LNCaP clone FGC (cell line): ENCODE results near the gene FCSK.
"Not testable (repeated sequence)": the region's sequence is repeated elsewhere in the genome, so short reads cannot be mapped to it uniquely, and the experiment has no call there.

ENCODE experiments used
- DNase-seq: peaks from one replicate; pipeline ENCODE4 v3.0.0-alpha.2; 2011; ENCODE audit warnings: low read depth
- H3K4me3 ChIP-seq: 2 replicates; pipeline ENCODE4 v1.5.1; 2011; ENCODE audit warnings: mild to moderate bottlenecking, low read depth, low read length, control low read depth
- TF ChIP-seq, protein P1 (sequence below): IDR thresholded peaks from 2 replicates; pipeline ENCODE4 v1.5.1; 2012; ENCODE audit warnings: mild to moderate bottlenecking; ENCODE audit not compliant: control insufficient read depth, insufficient read depth; ENCODE audit errors: extremely low read depth

Gene FCSK

GRCh38 chr16:70440009-70440692 is 14.2 kb upstream of the FCSK start:
- H3K4me3 ChIP-seq: no peak overlapping the region
- no peak for DNase-seq
- TF ChIP-seq, protein P1, sequence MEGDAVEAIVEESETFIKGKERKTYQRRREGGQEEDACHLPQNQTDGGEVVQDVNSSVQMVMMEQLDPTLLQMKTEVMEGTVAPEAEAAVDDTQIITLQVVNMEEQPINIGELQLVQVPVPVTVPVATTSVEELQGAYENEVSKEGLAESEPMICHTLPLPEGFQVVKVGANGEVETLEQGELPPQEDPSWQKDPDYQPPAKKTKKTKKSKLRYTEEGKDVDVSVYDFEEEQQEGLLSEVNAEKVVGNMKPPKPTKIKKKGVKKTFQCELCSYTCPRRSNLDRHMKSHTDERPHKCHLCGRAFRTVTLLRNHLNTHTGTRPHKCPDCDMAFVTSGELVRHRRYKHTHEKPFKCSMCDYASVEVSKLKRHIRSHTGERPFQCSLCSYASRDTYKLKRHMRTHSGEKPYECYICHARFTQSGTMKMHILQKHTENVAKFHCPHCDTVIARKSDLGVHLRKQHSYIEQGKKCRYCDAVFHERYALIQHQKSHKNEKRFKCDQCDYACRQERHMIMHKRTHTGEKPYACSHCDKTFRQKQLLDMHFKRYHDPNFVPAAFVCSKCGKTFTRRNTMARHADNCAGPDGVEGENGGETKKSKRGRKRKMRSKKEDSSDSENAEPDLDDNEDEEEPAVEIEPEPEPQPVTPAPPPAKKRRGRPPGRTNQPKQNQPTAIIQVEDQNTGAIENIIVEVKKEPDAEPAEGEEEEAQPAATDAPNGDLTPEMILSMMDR: no peak

DNA sequence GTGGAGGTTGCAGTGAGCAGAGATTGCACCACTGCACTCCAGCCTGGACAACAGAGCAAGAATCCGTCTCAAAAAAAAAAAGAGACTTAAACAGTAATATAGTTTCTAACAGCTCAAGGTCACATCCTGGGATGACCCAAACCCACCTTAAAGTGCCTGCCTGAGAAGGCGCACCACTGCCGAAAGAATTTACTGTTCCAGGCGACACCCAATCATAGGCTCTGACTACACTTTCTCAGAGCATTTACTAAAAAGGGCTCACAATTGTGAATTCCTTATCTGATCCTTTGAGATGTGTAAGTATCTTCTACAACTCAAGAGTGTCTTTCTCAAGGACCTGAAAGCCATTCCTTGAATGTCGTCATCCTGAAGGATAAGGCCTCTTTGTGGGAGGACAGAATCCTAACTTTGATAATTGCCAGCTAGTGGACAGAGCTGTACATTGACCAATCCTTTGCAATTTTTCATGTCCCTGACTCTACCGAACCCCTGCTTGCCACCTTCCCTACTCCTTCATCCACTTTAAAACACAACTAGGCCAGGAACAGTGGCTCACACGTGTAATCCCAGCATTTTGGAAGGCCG is 12.9 kb upstream of the FCSK start:
- TF ChIP-seq, protein P1: no peak

DNA sequence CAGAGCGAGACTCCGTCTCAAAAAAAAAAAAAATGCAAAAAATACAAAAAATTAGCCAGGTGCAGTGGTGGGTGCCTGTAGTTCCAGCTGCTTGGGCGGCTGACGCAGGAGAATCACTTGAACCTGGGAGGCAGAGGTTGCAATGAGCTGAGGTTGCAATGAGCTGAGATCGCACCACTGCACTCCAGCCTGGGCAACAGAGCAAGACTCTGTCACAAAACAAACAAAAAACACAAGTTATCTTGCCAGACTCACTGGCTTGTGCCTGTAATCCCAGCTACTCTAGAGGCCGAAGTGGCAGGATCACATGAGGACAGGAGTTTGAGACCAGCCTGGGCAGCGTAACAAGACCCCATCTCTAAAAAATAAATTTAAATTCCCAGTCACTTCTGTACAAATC is 12.1 kb upstream of the FCSK start:
- no peak for DNase-seq
- no peak overlapping the region for H3K4me3 ChIP-seq
- TF ChIP-seq, protein P1: no peak

More for the DNA sequence above, 12.9 kb upstream of the FCSK start:
- DNase-seq: no peak
- H3K4me3 ChIP-seq: no peak overlapping the region

DNA sequence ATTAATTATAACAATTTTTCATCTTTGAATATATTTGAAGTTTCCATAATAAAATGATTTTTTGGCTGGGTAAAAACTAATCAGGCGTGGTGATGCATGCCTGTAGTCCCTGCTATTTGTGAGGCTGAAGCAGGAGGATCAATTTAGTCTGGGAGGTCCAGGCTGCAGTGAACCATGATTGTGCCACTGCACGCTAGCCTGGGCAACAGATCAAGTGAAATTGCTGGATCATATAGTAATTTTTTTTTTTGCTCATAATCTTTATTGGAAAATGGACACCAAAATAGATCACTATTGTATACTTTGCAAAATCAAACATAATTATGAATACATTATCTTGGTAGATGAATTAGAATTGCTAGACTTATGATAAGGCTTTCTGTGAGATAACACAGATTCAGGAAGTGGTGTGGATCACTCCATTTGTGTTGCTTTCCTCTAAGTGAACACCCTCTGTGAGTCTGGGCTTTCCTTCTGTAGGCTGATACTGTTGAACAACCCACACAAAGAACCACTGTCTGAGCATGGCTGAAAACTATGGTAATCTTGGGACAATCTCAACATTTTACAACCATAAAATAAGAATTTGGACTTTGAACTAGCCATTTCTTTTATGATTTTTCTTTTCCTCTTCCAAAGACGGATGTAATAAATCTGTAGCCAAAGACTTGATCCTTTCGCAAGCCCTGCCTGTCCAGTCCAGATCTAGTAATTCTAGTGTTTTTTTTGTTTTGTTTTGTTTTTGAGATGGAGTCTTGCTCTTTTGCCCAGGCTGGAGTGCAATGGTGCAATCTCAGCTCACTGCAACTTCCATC is 9.9 kb upstream of the FCSK start:
- H3K4me3 ChIP-seq: no peak overlapping the region
- TF ChIP-seq, protein P1: no peak
- no peak for DNase-seq

GRCh38 chr16:70448075-70448474 is 6.3 kb upstream of the FCSK start:
- no peak for DNase-seq
- no peak overlapping the region for H3K4me3 ChIP-seq
- TF ChIP-seq, protein P1: no peak

DNA sequence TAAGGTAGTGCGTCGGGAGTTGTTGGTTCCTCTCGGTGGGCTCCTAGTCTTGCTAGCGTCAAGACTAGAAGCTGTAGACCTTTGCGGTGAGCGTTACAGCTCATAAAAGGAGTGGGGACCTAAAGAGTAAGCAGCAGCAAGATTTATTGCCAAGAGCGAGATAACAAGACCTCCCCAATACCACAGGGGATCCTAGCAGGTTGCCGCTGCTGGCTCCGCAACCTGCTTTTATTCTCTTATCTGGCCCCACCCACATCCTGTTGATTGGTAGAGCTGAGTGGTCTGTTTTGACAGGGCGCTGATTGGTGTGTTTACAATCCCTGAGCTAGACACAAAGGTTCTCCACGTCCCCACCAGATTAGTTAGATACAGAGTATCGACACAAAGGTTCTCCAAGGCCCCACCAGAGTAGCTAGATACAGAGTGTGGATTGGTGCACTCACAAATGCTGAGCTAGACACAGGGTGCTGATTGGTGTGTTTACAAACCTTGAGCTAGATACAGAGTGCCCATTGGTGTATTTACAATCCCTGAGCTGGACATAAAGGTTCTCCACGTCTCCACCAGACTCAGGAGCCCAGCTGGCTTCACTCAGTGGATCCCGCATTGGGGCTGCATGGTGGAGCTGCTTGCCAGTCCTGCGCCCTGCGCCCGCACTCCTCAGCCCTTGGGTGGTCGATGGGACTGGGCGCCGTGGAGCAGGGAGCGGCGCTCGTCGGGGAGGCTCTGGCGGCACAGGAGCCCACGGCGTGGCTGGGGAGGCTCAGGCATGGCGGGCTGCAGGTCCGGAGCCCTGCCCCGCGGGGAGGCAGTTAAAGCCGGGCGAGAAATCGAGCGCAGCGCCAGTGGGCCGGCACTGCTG is 4.0 kb upstream of the FCSK start:
- not testable (repeated sequence) for DNase-seq, H3K4me3 ChIP-seq

- not testable (repeated sequence) for DNase-seq, H3K4me3 ChIP-seq
These were observed 3.4 kb upstream of the FCSK start for GRCh38 chr16:70451004-70451340.
